Epithelial cell of proximal tubule (primary cell): ENCODE measurements around the gene UST. TPM values are rescaled to one million over a fixed set of nuclear protein-coding genes. Genes with fewer than 3 reads are reported as not detected.

Experiments
- DNase-seq: peaks from one replicate; pipeline ENCODE4 v3.0.0-alpha.2; 2011; ENCODE audit warnings: low read depth
- H3K4me3 ChIP-seq: 2 replicates; pipeline ENCODE4 v1.5.1; 2011; ENCODE audit warnings: low read depth, mild to moderate bottlenecking, low read length
- total RNA-seq: library from RNA; depleted of rRNA; stranded (reverse); fragments of >200 nt; gene quantifications from 2 replicates; pipeline ENCODE4 v1.2.3, GENCODE V29; 2015
- TF ChIP-seq, protein P1 (sequence below): conservative IDR thresholded peaks from 2 replicates; pipeline ENCODE4 v1.5.1; 2012; ENCODE audit warnings: low read depth, mild to moderate bottlenecking, low read length

The UST gene
- total RNA-seq, 1 donor from 2014 or later: 1.1 TPM

DNA sequence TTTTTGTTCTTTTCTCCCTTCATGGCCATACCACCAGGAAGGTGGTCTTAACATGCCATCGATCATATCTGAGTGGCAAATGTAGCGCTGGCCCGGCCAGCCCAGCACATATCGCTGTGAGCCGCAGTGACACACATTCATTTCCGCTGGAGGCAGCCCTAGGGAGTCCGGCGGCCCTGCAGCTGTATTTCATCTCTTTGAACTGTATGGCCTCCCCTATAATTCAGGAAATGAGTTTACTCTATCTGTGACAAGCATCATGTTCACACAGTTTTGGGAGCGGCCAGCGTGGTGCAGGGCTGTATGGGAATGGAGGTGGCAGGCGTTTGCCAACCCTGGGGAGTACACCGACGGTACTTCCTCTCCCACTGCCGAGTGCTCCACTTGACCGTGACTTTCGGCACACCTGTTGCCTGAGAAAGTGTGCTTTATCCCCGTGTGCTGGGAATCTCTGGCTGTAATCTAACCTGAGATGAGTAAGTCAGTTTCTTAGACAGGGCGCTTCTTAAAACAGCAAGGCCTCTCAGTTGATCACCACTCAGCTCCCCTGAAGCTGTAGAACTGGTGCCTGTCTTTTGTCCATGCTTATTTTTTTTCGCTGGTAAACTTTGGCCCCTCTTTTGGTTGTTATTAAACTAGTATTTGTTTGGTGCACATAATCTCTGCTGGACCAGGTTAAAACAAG lies 313.6 kb downstream of the UST start:
- no peak for DNase-seq
- TF ChIP-seq, protein P1, sequence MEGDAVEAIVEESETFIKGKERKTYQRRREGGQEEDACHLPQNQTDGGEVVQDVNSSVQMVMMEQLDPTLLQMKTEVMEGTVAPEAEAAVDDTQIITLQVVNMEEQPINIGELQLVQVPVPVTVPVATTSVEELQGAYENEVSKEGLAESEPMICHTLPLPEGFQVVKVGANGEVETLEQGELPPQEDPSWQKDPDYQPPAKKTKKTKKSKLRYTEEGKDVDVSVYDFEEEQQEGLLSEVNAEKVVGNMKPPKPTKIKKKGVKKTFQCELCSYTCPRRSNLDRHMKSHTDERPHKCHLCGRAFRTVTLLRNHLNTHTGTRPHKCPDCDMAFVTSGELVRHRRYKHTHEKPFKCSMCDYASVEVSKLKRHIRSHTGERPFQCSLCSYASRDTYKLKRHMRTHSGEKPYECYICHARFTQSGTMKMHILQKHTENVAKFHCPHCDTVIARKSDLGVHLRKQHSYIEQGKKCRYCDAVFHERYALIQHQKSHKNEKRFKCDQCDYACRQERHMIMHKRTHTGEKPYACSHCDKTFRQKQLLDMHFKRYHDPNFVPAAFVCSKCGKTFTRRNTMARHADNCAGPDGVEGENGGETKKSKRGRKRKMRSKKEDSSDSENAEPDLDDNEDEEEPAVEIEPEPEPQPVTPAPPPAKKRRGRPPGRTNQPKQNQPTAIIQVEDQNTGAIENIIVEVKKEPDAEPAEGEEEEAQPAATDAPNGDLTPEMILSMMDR: no peak
- no peak overlapping the region for H3K4me3 ChIP-seq

DNA sequence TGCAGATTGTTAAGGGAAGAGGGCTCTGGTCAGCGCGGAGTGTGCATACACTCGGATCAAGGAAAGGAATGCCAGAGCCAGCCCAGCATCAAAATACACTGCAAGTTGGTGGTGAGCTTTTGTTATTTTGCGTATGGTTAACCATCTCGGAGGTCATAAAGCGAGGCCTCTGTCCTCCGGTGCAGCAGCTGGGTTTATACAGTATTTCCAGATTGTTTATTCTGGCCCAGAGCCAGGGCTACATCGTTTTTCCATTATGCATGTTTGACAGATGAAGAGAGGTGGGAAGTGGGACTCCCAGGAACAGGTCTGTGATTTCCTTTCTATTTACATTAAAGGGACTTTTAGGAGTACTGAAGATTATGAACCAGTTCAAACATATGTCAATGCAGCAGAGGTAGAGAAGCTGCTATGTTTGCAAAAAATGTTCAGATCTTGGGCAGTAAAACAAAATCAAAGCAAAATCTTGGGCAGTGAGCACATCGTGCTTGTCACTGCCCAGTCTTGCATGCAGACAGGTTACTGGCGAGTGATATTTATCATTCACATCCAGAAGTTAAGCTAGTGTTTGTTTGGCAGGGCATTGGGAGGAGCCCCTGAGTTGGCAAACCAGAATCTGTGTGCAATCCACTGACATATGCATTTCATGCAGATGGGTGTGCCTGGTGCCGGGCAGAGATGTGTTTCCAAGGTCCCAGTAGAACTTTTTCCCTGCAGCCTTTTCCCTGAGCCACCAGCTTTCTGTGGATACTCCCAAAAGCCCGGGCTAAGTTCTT lies 314.3 kb downstream of the UST start:
- no peak for DNase-seq
- TF ChIP-seq, protein P1: no peak
- no peak overlapping the region for H3K4me3 ChIP-seq

DNA sequence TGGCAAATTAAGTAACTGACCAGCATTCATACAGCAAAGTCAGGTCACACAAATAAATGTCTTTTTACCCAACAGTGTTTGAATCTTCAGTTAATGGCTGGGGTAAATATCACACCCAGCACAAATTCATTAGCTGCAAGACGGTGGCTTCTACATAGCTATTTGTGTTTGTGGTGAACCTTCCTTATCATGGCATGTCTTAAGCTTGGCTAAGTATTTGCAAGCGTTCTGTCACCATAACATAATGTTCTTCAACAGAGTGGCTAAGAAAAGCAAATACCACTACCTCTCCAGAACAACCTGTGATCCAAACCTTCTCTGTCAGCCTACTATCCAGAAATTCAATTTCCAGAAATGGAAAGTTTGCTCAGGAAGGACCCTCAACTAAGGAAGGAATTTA lies 315.1 kb downstream of the UST start:
- TF ChIP-seq, protein P1: no peak
- no peak overlapping the region for H3K4me3 ChIP-seq
- DNase-seq: no peak

DNA sequence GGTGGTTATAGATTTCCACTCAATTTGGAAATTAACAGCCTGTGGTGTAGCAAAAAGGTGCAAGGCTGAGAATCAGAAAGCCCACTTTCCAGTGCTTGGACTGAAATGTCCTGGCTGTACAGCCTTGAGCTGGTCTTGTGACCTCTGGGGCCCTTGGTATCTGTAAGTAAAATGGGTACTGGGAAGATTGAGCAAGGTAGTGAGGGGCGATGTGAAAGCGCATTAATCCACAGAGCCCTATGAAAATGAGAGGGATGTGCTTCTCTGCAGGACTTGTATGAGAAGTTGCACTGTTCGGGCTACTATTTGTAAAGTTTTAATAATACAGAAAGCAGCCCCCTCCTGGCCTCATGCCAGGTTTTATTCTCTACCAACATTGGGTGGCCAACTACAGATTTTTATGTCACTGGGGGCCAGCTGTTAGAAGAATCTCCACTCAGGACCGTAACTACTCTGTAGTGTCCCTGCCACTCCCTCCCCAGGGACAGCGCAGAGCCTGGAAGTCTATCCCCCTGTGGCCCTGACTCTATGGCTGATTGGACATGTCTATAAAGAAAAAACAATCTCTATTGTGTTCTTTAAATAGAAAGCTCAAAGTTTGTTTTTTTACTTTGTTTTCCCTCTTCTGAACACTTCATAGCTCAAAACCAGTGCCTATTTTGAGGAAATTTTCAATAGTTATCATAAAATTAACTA lies 316.0 kb downstream of the UST start:
- H3K4me3 ChIP-seq: no peak overlapping the region
- DNase-seq: no peak
- TF ChIP-seq, protein P1: no peak

DNA sequence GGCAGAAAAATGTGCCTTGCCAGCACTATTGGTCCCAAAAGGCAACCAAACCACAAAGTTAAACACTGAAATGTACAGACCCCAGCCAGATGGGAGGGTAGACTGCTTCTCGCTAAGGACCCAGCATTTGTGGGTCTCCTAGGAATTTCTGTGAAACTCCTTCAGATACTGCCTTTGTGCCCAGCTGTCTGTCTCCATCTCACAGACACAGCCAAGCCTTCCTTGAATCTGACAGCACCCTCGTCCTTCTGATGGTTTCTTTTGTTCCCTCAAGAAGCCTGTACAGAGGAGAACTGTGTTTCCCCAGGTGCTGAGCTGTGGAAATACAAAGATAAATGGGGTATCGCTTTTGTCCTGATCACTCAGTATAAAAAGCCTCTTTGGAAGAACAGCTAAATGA lies 316.6 kb downstream of the UST start:
- DNase-seq: no peak
- TF ChIP-seq, protein P1: no peak
- no peak overlapping the region for H3K4me3 ChIP-seq

DNA sequence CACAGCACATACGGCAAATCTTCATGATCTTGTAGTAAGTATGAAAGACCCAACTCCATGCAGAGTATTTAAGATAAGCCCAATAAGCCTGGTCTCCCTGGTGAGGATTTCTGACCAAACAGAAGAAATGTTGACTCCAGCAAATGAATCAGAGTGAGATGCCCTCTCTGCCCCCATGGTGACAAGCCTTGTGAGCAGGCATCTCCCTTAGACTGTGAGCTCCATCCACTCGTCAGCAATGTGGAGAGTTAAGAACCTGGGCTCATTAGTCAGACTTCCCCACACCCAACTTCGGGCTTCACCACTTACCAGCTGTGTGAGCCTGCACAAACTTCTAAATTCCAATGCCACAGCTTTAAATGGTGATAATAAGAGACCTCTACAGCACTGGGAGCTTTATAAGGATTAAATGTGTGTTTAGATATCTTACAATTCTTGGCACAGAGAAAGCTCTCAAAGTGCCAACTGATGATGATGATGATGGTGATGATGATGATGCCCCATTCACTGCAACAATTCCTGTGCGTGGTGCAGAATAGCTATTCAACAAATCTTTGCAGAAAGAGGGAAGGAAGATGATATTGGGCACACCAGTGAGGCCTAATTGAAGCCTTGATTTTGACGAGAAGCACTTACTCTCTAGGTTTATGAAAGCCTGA lies 317.3 kb downstream of the UST start:
- TF ChIP-seq, protein P1: no peak
- no peak overlapping the region for H3K4me3 ChIP-seq
- no peak for DNase-seq
